GM19467 (cell line): ENCODE data around the gene ARR3.
"Not testable (repeated sequence)": the region's sequence is repeated elsewhere in the genome, so short reads cannot be mapped to it uniquely, and the experiment has no call there.

Experiments
- ATAC-seq: cut with Tn5 transposase; IDR thresholded peaks from one replicate; pipeline ENCODE4 v1.9.1; 2021; ENCODE audit warnings: mild to moderate bottlenecking, moderate library complexity; ENCODE audit not compliant: unreplicated experiment

The ARR3 gene

DNA sequence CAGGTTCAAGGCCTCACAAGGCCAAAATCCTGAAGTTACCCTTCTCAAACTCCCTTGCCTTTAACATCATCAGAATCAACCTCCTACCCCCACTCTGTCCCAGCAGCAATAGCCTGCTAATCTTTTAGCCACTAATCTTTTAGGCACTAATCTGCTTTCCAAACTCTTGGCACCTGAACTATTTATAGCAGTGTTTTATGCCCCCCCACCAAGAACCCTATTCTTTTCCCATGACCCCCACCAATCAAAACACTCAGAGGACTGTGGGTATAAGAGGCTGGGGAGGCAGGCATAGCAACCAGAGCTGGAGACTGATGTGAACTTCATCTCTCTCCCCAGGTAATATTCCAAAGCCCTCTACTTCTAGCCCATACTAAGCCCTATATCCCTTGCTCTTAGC lies at the start of gene ARR3:
TSS of gene ARR3 (plus strand) at position 301 of the 400 bp plus-strand sequence. CDS start 1,052 bp downstream, outside the sequence.
- no peak for ATAC-seq

DNA sequence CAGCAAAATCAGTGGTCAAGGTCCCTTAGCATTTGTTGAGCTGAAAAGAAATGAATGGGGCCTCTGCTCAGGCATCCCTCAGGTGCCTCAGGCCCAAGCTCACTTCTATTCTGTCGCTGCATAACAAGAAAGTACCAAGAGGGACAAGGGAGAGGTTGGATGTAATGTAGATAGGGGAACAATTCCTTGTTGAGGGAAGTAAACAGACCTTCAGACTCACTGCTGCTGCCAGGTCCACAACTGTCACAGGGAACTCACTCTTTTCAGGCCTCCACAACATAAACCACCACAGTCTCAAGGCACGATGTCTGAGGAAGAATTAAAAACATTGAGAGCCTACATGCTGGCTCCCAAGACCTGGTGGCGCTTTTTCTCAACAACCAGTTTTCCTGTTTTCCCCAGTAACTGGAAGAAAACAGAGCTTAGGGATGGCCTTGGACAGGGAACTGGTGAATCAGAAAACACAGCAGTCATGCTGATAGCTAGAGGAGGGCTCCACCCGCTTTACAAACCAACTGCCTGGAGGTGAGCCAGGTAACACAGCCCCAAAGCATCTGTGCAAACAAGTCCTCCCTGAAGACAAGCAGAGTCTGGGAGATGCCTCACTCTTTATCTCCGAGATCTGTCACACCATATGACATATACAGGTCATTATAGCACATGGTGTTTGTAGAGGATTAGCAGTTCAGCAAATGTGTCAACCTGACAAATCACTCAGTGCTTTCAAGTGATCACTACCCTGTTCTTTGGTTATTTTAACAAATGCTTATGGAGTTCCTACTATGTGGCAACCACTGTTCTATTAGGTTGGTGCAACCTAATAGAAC lies 48.0 kb upstream of the ARR3 start:
- no peak for ATAC-seq

DNA sequence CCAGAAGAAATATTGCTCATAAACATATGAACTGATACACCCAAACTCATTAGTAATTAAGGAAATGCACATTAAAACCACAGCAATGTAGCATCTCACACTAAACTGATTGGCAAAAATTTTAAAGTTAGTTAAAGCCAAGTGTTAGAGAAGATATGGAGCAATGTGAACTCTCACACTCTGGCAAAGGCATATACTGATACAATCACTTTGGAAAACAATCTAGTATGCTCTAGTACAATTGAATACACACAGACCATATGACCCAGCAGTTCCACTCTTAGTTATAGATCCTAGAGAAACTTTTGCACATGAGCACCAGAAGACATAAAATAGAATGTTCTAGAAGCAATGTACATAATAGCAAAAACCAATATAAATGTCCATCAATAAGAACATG lies 42.1 kb upstream of the ARR3 start:
- ATAC-seq: no peak

DNA sequence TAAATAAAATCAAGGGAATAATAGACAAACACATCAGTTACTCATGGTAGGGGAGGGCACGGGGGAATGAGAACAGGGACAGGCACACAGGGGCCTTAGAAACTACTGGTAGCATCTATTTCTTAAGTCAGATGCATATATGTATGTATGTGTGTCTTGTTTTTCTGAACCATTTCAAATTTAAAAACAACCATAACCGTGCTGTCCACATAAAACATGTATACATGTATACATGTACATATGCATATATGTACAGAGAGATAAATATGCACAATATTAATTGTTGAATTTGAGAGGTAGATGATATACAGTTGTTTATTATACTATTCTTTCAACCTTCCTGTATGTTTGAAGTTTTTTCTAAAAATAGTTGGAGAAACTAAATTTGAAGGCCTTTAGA lies 41.4 kb upstream of the ARR3 start:
- ATAC-seq: no peak

DNA sequence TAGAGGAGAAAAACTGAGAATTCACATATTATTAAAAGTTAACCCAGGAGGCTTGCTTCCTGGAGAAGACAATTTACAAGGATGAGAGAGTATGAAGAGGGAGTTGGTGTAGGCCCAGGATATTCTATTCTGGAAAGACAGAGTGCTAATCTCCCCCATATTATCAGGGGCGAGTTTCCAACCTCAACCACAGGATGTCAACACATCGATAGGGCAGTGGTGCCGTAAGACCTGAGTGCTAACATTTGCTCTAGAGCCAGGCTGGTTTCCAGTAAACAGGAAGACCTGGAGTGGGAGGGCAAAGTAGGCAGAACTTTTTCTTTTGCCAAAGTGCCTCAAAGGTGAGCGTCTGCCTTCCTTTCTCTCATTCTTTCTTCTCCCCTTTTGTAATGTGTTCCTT lies 36.5 kb upstream of the ARR3 start:
- ATAC-seq: no peak

DNA sequence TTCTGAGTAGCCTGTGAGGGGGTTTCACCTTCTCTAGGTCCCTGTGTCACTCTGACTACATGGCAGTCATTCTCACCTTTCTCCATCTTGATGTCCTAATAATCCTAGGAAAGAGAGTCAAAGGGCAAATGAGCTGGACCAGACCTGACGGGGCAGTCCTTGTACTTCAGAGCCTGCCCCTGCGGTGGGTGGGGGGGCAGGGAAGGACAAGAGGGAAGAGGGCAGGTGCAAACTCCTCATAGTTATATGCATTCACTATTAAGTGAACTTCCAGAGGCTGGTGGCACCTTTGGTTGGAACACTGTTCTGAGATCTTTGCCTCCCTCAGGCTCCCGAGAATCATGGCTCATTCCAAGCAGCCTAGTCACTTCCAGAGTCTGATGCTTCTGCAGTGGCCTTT lies 33.8 kb upstream of the ARR3 start, which contains the start of gene AWAT1:
TSS of gene AWAT1 (plus strand) at position 301 of the 400 bp plus-strand sequence. CDS start at position 342, 41 bp downstream.
- no peak for ATAC-seq

DNA sequence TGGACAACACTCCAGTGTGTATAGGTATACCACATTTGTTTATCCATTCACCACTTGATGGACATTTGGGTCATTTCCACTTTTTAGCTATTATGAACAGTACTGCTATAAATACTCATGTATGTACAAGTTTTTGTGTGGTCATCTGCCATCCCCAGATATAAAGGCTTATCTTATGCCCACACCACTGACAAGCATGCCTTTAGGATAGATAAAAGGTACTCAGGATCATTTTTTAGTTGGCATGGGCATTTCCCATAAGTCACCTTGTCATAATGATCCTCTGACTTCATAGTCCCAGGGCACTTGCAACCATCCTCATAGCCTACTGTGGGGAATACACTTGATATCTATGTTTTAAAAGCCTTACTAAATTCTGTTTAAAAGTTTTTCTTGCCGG lies 27.4 kb upstream of the ARR3 start:
- no peak for ATAC-seq

DNA sequence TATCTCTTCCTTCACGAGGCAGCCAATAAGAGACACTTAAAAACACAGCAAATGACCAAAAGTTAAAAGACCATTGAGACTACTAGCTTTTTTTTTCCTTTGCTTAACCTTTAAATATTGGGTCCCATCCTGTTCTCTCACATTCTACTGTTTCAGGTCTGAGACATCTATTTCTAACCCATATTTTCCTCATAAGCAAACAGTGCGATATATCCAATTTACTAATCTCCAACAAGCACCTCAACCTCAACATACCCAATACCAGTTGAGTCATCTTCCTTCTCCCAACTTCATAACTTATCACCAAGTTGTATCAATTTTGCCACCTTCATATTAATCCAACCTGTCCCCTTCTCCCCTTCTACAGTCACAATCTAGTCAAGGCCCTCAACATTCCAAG lies 26.6 kb upstream of the ARR3 start:
- ATAC-seq: no peak

DNA sequence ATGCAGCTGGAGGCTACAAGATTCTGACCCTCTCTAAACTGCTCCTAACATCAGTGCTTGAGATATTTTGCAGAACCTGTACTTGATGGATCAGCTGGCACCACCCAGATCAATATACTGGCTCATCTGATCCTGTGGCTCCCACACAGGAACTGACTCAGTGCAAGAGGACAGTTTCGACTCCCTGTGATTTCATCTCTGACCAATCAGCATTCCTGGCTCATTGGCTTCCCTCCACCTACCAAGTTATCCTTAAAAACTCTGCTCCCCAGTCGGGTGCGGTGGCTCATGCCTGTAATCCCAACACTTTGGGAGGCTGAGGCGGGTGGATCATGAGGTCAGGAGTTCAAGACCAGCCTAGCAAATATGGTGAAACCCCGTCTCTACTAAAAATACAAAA lies 24.5 kb upstream of the ARR3 start:
- not testable (repeated sequence) for ATAC-seq

DNA sequence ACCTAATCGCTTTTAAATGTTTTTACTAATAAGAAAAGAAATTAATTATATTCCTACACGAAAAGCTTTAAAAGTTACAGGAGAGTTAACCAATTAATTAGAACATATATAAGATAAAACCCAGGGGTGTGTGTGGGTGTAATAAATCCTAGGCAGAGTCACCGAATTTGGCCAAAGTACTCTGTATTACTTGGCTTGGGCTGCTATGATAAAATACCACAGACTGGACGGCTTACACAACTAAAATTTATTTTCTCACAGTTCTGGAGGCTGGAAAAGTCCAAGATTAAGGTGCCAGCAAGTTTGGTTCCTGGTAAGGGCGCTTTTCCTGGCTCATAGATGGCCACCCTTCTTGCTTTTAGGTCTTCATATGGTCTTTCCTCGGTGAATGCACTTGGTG lies 23.3 kb upstream of the ARR3 start:
- ATAC-seq: no peak

DNA sequence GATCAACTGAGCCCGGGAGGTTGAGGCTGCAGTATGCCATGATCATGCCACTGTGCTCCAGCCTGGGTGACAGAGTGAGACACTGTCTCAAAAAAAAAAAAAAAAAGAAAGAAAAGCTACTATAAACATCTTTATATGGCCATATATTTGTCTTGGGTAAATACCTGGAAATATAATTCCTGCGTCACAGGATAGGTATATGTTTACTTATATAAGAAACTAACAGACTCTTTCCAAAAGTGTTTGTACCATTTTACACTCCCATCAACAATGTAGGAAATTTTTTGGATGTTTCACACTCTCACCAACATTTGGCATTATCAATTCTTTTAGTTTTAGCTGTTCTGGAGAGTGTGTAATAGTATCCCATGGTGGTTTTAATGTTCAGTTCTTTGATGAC lies 20.9 kb upstream of the ARR3 start:
- ATAC-seq: no peak

DNA sequence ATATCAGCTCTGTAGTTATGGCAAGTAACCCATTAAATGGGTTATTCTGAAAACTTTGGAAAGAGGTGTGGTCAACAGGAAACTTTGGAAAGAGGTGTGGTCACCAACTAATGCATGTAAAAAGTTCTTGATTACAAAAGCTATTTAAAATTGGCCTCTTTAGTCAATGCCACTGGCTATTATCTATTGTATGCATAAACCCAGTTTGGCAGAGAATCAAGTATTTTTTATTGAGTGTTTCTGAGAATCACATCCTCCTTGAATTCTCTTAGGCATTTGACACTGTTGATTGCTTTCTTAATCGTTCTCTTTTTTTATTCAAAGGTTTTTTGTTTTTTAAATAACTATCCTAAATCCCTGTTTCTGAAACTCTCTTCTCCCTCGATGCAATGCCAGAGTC lies 15.6 kb upstream of the ARR3 start:
- no peak for ATAC-seq

DNA sequence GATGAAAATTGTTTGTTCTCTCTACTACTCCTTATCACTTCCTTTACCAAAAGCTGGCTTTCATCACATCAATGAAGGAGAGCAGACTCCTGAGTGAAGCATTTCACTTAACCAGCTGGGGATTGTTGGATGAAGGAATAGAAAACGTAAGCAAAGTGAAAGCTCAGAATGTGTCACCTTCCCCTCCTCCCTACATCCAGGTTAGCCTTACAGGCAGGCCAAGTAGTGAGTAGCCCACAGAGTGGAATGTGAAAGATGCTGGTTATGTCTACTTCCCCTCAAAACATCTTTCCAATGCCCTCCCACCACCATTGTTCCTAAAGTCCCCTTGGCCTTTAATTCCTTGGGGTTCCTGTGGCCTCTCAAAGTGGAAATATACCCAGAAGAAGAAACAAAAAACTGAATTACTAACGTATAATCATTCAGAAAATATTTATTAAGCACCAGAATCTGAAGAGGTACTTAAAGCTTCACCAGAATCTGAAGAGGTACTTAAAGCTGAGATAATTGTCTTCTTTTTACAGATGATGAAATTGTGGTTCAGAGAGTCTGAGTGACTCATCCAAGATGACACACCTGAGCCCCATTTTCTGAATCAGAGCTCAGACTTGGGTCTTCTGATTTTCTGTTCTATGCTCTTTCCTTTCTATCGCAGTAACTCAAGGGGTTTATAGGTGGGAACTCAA lies 14.6 kb upstream of the ARR3 start:
- no peak for ATAC-seq

DNA sequence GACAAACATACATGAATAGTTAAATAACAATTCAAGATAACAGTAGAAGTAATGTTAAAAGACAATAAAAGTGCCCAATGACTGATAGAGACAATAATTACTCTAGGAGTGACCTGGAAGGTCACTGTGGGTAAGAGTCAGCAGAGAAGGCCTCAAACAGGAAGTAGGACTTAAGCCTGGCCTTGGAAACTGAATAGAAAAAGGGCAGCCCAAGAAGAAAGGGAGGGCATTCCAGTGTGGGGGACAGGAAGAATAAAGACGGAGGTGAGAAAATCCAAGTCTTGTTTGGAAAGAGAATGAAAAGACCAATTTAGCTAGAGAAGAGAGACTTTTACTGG lies 14.1 kb upstream of the ARR3 start:
- no peak for ATAC-seq

DNA sequence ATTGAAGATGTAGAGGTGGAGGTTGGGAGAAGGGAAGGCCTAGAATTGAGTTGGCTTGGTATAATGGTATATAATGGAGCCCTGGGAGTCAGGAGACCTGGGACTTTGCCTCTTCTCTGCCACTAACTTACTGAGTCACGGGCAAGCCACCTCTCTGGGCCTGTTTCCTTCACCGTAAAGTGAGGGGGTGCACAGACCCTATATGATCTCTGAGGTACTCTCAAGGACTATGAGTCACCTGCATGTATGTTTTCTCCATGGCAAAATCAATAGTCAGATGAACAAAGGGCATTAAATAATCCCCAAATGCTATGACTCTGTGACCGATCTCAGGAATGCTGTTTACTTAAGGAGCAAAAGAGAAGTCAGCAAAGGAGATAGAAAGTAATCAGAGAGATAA lies 13.2 kb upstream of the ARR3 start:
- ATAC-seq: no peak

DNA sequence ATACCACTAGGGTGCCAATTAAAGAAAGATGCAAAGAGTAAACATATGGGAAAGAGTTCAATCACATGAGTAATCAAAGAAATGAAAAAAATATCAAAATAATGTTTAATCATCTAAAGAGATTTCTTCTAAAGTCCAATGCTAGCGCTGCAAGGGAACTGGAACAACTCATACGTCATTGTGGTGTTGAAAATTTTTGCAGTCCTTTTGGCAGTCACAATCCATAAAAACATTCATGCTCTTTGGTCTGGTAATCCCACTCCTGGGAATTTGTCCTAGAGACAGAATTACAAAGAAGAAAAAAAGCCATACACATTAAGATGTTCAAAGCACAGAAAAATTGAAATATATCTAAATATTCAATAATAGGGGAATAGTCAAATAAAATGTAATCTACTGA lies 12.7 kb upstream of the ARR3 start:
- no peak for ATAC-seq

DNA sequence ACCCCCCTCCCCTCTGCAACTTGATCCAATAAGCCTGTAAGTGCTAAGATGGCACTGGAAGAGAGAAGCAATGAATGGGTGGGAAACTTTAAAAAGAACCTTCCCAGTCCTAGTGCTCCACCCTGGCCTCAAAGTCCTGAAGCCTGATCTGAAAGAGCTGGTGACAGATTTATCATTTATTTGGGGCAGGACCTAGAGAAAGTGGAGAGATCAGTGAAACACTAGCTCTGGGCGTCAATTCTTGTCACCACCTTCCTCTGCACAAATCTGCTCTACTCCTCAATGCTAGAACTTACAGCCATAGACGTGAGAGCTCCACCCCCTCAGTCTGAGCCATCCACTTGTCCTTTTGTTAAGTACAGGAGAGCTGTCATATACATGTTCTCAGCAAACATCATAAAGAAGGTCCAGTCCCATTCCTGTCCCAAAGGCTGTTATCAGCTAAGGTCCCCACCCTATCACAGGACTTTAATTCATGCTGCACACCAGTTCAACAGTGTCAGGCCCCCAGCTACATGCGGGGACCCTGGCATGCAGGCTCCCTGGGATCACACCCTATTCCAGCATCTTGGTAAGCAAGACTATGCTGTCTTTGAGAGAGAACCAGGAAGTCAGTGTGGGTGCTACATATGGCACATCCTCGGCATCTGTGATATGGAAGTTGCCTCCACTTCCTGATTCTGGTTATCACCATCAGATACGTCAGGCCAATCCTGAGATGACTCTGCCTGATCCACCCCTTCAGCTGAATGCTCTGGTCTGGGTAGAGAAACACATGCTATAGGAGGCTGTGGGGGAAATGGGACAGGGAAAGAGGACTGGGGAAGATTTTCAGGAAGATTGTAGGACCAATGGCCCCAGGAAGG lies 10.5 kb upstream of the ARR3 start:
- ATAC-seq: no peak

DNA sequence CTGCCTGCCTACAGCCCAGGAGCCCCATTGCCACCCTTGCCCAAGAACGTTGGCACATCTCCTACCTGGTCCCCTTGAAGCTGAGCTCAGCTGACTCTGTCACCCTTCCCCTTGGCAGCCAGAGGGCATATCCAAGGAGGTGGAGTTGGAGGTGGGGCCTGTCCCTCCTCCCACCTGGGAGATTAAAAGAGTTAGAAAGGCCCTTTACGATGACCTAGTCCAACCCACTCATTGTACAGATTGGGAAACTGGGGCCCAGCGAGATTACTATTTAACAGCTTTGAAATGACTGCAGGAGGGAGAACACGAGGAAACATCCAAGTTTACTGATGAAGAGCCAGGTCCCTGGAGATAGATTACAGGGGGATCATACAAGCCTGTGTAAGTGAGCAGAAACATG lies 8.0 kb upstream of the ARR3 start, which contains the start of gene P2RY4:
TSS of gene P2RY4 (minus strand) at position 101 of the 400 bp plus-strand sequence. CDS start 580 bp downstream, outside the sequence.
- no peak for ATAC-seq

DNA sequence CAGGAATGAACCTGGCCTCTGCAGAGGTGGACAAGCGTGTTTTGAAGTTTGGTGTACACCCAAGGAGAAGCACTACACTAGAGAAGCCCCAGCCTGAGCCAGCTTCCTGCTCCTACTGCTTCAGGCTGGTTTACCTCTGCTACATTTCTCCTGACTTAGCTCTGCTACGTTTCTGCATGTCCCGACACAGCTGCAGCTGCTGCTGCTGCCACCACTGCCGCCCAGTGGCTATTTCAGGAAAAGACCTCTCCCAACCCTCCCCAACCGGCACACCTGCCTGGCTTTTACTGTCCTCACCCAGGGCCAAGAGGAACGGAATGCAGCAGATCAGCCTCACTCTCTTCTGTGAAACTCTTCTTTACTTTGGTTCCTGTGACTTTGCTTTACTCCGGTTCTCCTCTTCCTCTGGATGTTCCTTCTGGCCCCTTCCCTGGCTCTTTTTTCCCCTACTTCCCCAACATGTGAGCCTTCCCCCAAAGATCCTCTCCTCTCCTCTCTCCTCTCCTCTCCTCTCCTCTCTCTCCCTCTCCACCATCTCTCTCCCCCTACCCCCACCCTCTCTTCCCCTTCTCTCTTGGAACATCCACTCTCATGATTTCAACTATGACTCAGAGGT lies 5.1 kb upstream of the ARR3 start:
- ATAC-seq: no peak

DNA sequence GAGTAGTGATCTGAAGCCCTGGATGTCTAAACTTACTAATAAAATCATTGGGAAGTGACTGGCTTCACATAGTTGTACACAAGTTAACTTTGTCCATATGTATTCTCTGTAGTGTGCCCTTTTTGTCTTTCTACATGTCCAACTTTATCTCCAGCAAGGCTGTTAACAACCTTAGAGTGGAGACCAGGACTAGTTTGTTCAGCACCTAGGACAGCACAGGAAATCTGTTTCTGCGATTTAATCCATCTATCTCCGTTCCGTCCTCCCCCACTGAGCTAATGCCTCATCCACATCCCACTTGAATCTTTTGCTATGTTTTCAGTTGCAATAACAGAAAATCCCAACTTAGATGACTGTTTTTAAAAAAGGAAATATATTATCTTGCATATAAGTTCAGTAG lies 3.4 kb upstream of the ARR3 start:
- ATAC-seq: no peak

DNA sequence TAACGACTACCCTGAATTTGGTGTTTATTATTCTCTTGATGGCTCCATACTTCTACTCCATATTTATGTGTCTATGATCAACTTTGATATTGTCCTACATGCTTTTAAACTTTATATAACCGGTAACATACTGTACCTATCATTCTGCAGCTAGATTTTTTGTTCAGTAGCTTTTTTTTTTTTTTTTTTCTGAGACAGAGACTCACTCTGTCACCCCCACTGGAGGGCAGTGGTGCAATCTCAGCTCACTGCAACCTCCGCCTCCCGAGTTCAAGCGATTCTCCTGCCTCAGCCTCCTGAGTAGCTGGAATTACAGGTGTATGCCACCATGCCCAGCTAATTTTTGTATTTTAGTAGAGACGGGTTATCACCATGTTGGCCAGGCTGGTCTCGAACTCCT lies 5.9 kb downstream of the ARR3 start:
- not testable (repeated sequence) for ATAC-seq
